Astrocyte (in vitro differentiated cells and primary cell): ENCODE data around the gene OBI1.

ENCODE experiments used
- EZH2 ChIP-seq: IDR thresholded peaks from 2 replicates; pipeline ENCODE4 v1.6.1; 2012; ENCODE audit warnings: mild to moderate bottlenecking, low read length, inconsistent platforms; ENCODE audit not compliant: insufficient read depth
- TF ChIP-seq, protein P1 (sequence below): IDR thresholded peaks from 2 replicates; pipeline ENCODE4 v1.5.1; 2011; ENCODE audit warnings: low read depth, mild to moderate bottlenecking, inconsistent platforms, low read length, moderate library complexity; ENCODE audit not compliant: insufficient read depth

DNA sequence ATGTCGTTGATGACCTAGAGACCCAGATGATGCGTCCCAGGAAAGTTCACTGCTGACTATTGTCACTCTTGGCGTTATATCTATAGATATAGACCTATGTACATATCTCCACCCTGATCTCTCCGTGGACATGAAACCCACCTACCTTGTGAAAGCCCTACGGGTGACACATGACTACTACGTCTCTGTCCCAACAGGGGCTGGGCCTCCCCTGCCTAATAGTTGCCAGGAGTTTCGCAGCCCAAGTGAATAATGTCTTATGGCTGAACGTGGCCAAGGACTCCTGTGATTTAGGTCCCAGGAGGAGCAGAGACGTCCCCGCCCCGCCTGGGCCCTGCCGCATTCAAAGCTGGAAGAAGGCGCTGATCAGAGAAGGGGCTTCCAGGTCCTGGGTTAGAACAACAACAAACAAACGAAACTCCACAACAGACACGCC is 50.7 kb downstream of the OBI1 start:
- TF ChIP-seq, protein P1, sequence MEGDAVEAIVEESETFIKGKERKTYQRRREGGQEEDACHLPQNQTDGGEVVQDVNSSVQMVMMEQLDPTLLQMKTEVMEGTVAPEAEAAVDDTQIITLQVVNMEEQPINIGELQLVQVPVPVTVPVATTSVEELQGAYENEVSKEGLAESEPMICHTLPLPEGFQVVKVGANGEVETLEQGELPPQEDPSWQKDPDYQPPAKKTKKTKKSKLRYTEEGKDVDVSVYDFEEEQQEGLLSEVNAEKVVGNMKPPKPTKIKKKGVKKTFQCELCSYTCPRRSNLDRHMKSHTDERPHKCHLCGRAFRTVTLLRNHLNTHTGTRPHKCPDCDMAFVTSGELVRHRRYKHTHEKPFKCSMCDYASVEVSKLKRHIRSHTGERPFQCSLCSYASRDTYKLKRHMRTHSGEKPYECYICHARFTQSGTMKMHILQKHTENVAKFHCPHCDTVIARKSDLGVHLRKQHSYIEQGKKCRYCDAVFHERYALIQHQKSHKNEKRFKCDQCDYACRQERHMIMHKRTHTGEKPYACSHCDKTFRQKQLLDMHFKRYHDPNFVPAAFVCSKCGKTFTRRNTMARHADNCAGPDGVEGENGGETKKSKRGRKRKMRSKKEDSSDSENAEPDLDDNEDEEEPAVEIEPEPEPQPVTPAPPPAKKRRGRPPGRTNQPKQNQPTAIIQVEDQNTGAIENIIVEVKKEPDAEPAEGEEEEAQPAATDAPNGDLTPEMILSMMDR = no peak
- TF ChIP-seq EZH2 = no peak
